Measurements from ENCODE around the gene ERGIC1. TPM values are rescaled to one million over a fixed set of nuclear protein-coding genes. Genes with fewer than 3 reads are reported as not detected.

Gene ERGIC1
- total and polyA plus RNA-seq, 10 of the 15 experiments (the other 5 are each of a cell fraction or from before 2014, with no cell fraction given): 8.8 to 104 (median 76.3) TPM

DNA sequence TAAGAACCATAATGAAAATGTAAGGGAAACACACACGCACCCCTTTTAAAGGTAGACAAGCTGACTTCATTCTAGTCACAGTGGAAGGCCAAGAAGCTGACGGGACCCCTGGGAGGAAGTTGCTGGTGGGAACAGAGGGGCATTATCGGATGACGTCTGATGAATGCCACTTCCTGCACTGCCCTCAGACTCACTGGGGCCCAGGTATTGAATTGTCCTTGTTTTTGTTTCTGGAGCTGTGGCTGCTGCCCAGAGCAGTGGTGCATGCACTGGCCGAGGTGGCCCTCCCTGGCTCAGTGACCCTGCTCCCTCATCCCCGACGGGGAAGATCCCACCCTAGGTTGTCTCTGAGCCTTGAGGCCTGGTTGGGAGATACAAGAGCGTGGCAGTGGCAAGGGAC, 109.9 kb downstream of the ERGIC1 start:
- ChIA-PET SMC1A (ENCODE audit: uncharacterized antibody, unreplicated experiment) (interaction anchor here (0.7 kb wide), 1 partner anchor 239 kb away, joined by 3 read pairs; no protein-coding TSS in a partner anchor), POLR2A (no interaction called here), RAD21 (ENCODE audit: unreplicated experiment) (no interaction called here), CTCF (no interaction called here)
- Histone ChIP-seq H3K4me2 (ENCODE audit: control insufficient read depth, insufficient read depth) (no peak overlapping the region), H3K9ac (ENCODE audit: control insufficient read depth, insufficient read depth, low read length) (no peak overlapping the region), H3K4me3 (no peak overlapping the region), H3K79me2 (ENCODE audit: control insufficient read depth, insufficient read depth, low read length) (no peaks in the 10 kb centered on the region), H3K4me1 (ENCODE audit: control insufficient read depth, insufficient read depth, low read length) (no peaks in the 10 kb centered on the region), H3K27ac (ENCODE audit: control insufficient read depth, insufficient read depth) (no peak overlapping the region), H3K27me3 (replicated peaks in 1 of 2; ENCODE audit: control insufficient read depth in 2 of 2, insufficient read depth in 2 of 2, low read length in 1 of 2) (no peaks in the 10 kb centered on the region), H2AFZ (ENCODE audit: control insufficient read depth, low read depth, low read length) (no peak overlapping the region), H4K20me1 (ENCODE audit: control insufficient read depth, insufficient read depth) (no peaks in the 10 kb centered on the region), H3K36me3 (ENCODE audit: control insufficient read depth in 2 of 2, insufficient read depth in 2 of 2, low read length in 1 of 2) (peaks cover 5 to 6% of the 10 kb centered on the region in 2 experiments; a peak in 2 of 4 replicates), H3K9me3 (replicated peaks; ENCODE audit: control insufficient read depth, insufficient read depth, low read length) (no peaks in the 10 kb centered on the region)
- ATAC-seq (no peak), FAIRE-seq (no peak), DNase-seq (ENCODE audit: low read depth, low spot score) (no peak)
- in situ Hi-C loops (cut with MboI) (no loop called here), intact Hi-C loops (cut with micrococcal nuclease; ENCODE audit: unreplicated experiment) (no loop called here)
- TF ChIP-seq NR2C1 (IDR thresholded peaks at IDR 0.05): no peak
- no TSS peak for BruUV-seq (replicated peaks)
- 74% methylated on average over 8 of the region's 8 CpGs for WGBS (ENCODE audit: insufficient coverage, insufficient replicate concordance, low lambda C conversion rate, missing lambda C conversion rate)

DNA sequence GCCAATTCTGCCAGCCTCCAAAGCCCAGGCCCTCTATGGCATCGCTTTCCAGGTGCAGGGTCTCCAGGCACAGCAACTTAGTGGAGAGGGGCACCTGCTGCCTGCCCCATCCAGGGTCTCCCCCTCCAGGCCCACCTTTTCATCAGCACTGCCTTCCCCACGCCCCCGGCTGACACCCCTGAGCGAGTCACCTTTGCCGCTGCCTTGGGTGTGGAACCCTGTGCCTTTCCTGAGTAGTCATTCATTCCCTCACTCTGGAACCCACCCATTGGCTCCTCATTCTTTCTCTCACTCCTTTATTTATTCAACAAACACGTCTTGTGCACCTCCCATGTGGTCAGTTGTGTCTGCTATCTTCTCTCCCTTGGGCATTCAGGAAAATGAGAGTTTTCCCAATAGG, 110.7 kb downstream of the ERGIC1 start:
- DNase-seq (ENCODE audit: low read depth, low spot score) (no peak), FAIRE-seq (no peak), ATAC-seq (no peak)
- Histone ChIP-seq H4K20me1 (ENCODE audit: control insufficient read depth, insufficient read depth) (no peaks in the 10 kb centered on the region), H3K9ac (ENCODE audit: control insufficient read depth, insufficient read depth, low read length) (no peak overlapping the region), H3K9me3 (replicated peaks; ENCODE audit: control insufficient read depth, insufficient read depth, low read length) (no peaks in the 10 kb centered on the region), H3K79me2 (ENCODE audit: control insufficient read depth, insufficient read depth, low read length) (no peaks in the 10 kb centered on the region), H3K27me3 (replicated peaks in 1 of 2; ENCODE audit: control insufficient read depth in 2 of 2, insufficient read depth in 2 of 2, low read length in 1 of 2) (no peaks in the 10 kb centered on the region), H3K4me3 (no peak overlapping the region), H3K27ac (ENCODE audit: control insufficient read depth, insufficient read depth) (no peak overlapping the region), H3K4me1 (ENCODE audit: control insufficient read depth, insufficient read depth, low read length) (no peaks in the 10 kb centered on the region), H3K36me3 (ENCODE audit: control insufficient read depth in 2 of 2, insufficient read depth in 2 of 2, low read length in 1 of 2) (peaks cover 1 to 4% of the 10 kb centered on the region in 2 experiments; a peak in 2 of 4 replicates), H2AFZ (ENCODE audit: control insufficient read depth, low read depth, low read length) (no peak overlapping the region), H3K4me2 (ENCODE audit: control insufficient read depth, insufficient read depth) (no peak overlapping the region)
- ChIA-PET CTCF (no interaction called here), SMC1A (ENCODE audit: uncharacterized antibody, unreplicated experiment) (no interaction called here), RAD21 (ENCODE audit: unreplicated experiment) (no interaction called here), POLR2A (no interaction called here)
- in situ Hi-C loops (cut with MboI): no loop called here
- intact Hi-C loops (cut with micrococcal nuclease; ENCODE audit: unreplicated experiment): no loop called here
- BruUV-seq (replicated peaks): no TSS peak
- 85% methylated on average over 6 of the region's 6 CpGs for WGBS (ENCODE audit: insufficient coverage, insufficient replicate concordance, low lambda C conversion rate, missing lambda C conversion rate)
- no peak for TF ChIP-seq EED (IDR thresholded peaks at IDR 0.05; ENCODE audit: low read depth)
- TF ChIP-seq ASH2L (IDR thresholded peaks at IDR 0.05; ENCODE audit: borderline replicate concordance, low read depth): no peak
- no peak for TF ChIP-seq ESRRA (IDR thresholded peaks at IDR 0.05; ENCODE audit: low read length)
- TF ChIP-seq NFYB (IDR thresholded peaks at IDR 0.05; ENCODE audit: insufficient read depth, low read depth, low read length): no peak
